GM12874 (cell line): Measurements from ENCODE around the gene RASAL2.

Source experiments
- CTCF ChIP-seq: IDR thresholded peaks from 2 replicates; pipeline ENCODE4 v1.5.1; 2011; ENCODE audit warnings: low read depth, mild to moderate bottlenecking, control low read depth, low read length, moderate library complexity; ENCODE audit not compliant: insufficient read depth

The RASAL2 gene

GRCh38 chr1:178121883-178122282 is 28.0 kb downstream of the RASAL2 start:
- no peak for TF ChIP-seq CTCF

GRCh38 chr1:178122283-178122682 is 28.4 kb downstream of the RASAL2 start:
- no peak for TF ChIP-seq CTCF

GRCh38 chr1:178124115-178124514 is 30.2 kb downstream of the RASAL2 start:
- no peak for TF ChIP-seq CTCF

- TF ChIP-seq CTCF, result no peak
These were observed 32.4 kb downstream of the RASAL2 start for GRCh38 chr1:178126261-178126660.

- no peak for TF ChIP-seq CTCF
These were observed 32.9 kb downstream of the RASAL2 start for GRCh38 chr1:178126741-178127185.

GRCh38 chr1:178127482-178128191 is 33.7 kb downstream of the RASAL2 start:
- no peak for TF ChIP-seq CTCF

- no peak for TF ChIP-seq CTCF
These were observed 39.5 kb downstream of the RASAL2 start for GRCh38 chr1:178133239-178133989.
